ENCODE results near the gene MIB2. TPM values are rescaled to one million over a fixed set of nuclear protein-coding genes. Genes with fewer than 3 reads are reported as not detected.
A peak's percentile ranks its signal among the peaks of the same experiment; 100 is the strongest.

MIB2 gene
- total RNA-seq, 1 donor from 2014 or later: 144 TPM

- Mint-ChIP-seq H3K27ac (peak overlapping the region; percentile 31), H3K4me3 (ENCODE audit: low read depth) (peak overlapping the region; percentile 96), H3K9me3 (ENCODE audit: low read depth) (no peaks in the 10 kb centered on the region), H3K27me3 (no peaks in the 10 kb centered on the region), H3K36me3 (ENCODE audit: insufficient read depth) (peaks cover 3% of the 10 kb centered on the region), H3K4me1 (ENCODE audit: low read depth) (peaks cover 22% of the 10 kb centered on the region)
- no peak for DNase-seq (ENCODE audit: low spot score, unreplicated experiment)
- TF ChIP-seq, protein P1, sequence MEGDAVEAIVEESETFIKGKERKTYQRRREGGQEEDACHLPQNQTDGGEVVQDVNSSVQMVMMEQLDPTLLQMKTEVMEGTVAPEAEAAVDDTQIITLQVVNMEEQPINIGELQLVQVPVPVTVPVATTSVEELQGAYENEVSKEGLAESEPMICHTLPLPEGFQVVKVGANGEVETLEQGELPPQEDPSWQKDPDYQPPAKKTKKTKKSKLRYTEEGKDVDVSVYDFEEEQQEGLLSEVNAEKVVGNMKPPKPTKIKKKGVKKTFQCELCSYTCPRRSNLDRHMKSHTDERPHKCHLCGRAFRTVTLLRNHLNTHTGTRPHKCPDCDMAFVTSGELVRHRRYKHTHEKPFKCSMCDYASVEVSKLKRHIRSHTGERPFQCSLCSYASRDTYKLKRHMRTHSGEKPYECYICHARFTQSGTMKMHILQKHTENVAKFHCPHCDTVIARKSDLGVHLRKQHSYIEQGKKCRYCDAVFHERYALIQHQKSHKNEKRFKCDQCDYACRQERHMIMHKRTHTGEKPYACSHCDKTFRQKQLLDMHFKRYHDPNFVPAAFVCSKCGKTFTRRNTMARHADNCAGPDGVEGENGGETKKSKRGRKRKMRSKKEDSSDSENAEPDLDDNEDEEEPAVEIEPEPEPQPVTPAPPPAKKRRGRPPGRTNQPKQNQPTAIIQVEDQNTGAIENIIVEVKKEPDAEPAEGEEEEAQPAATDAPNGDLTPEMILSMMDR (IDR thresholded peaks at IDR 0.05; ENCODE audit: unreplicated experiment): no peak
Observed at GRCh38 chr1:1613509-1614082, 1.7 kb upstream of the MIB2 start.

DNA sequence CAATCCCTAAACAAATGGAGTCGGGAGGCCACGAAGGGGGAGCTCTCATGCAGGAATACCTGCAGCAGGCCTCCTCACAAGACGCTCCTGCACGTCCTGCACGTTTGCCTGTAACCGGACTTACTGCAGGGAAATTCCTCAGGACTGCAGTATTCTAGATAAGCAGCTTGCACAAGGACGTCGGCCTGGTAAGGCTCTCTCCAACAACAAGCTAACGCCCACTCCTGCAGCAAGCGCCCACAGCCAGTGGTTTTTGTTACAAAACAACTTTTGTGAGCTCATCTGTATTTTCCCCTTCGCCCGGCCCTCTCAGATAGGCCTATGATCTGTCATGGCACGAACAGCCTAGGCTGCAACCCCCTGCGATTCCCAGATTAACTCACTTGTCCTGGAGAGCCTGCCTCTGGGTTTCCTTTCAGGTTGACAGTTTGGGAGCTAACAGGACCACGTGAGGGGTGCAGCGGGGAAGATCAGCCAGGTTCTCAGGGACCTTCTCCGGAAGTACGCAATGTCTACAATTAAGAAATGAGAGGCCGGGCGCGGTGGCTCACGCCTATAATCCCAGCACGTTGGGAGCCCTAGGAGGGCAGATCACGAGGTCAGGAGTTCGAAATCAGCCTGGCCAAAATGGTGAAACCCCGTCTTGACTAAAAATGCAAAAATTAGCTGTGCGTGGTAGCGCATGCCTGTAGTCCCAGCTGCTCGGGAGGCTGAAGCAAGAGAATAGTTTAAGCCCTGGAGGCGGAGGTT, 921 bp upstream of the MIB2 start:
- peak overlapping the region; percentile 96 for H3K4me3 Mint-ChIP-seq (ENCODE audit: low read depth)
- no peaks in the 10 kb centered on the region for H3K9me3 Mint-ChIP-seq (ENCODE audit: low read depth)
- no peak for DNase-seq (ENCODE audit: low spot score, unreplicated experiment)
- peaks cover 3% of the 10 kb centered on the region for H3K36me3 Mint-ChIP-seq (ENCODE audit: insufficient read depth)
- no peaks in the 10 kb centered on the region for H3K27me3 Mint-ChIP-seq
- H3K4me1 Mint-ChIP-seq (ENCODE audit: low read depth): peaks cover 22% of the 10 kb centered on the region
- peak overlapping the region; percentile 95 for H3K27ac Mint-ChIP-seq
- TF ChIP-seq, protein P1 (IDR thresholded peaks at IDR 0.05; ENCODE audit: unreplicated experiment): no peak

DNA sequence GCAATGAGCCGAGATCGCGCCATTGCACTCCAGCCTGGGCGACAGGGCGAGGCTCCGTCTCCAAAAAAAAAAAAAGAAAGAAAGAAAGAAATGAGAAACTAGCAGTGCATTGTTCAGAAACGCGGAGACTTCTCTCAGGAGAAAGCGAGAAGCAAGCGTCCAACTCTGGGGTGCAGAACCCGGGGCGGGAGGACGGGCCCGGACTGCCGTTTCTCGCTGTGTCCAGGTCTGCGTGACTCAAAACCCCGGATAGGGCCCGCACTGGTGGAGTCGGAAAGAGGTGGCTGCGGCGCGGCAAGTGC, 395 bp upstream of the MIB2 start:
- H3K27ac Mint-ChIP-seq: peak overlapping the region; percentile 95
- H3K9me3 Mint-ChIP-seq (ENCODE audit: low read depth): no peaks in the 10 kb centered on the region
- H3K36me3 Mint-ChIP-seq (ENCODE audit: insufficient read depth): peaks cover 3% of the 10 kb centered on the region
- peak overlapping the region; percentile 96 for H3K4me3 Mint-ChIP-seq (ENCODE audit: low read depth)
- H3K4me1 Mint-ChIP-seq (ENCODE audit: low read depth): peaks cover 22% of the 10 kb centered on the region
- H3K27me3 Mint-ChIP-seq: no peaks in the 10 kb centered on the region
- TF ChIP-seq, protein P1 (IDR thresholded peaks at IDR 0.05; ENCODE audit: unreplicated experiment): no peak
- no peak for DNase-seq (ENCODE audit: low spot score, unreplicated experiment)

- Mint-ChIP-seq H3K27me3 (no peaks in the 10 kb centered on the region), H3K27ac (peak overlapping the region; percentile 70), H3K36me3 (ENCODE audit: insufficient read depth) (peaks cover 3% of the 10 kb centered on the region), H3K4me3 (ENCODE audit: low read depth) (peak overlapping the region; percentile 77), H3K9me3 (ENCODE audit: low read depth) (no peaks in the 10 kb centered on the region), H3K4me1 (ENCODE audit: low read depth) (peaks cover 22% of the 10 kb centered on the region)
- TF ChIP-seq, protein P1 (IDR thresholded peaks at IDR 0.05; ENCODE audit: unreplicated experiment): no peak
- DNase-seq (ENCODE audit: low spot score, unreplicated experiment): no peak
Observed at GRCh38 chr1:1616045-1616790, 918 bp downstream of the MIB2 start.

- peaks cover 3% of the 10 kb centered on the region for H3K36me3 Mint-ChIP-seq (ENCODE audit: insufficient read depth)
- H3K9me3 Mint-ChIP-seq (ENCODE audit: low read depth): no peaks in the 10 kb centered on the region
- H3K27ac Mint-ChIP-seq: no peak overlapping the region
- H3K4me1 Mint-ChIP-seq (ENCODE audit: low read depth): peaks cover 22% of the 10 kb centered on the region
- DNase-seq (ENCODE audit: low spot score, unreplicated experiment): no peak
- TF ChIP-seq, protein P1 (IDR thresholded peaks at IDR 0.05; ENCODE audit: unreplicated experiment): no peak
- H3K27me3 Mint-ChIP-seq: no peaks in the 10 kb centered on the region
- H3K4me3 Mint-ChIP-seq (ENCODE audit: low read depth): peak overlapping the region; percentile 77
Observed at GRCh38 chr1:1616838-1617237, 1.5 kb downstream of the MIB2 start.
